ENCODE data around the gene RASAL1. TPM values are rescaled to one million over a fixed set of nuclear protein-coding genes. Genes with fewer than 3 reads are reported as not detected.
"Not testable (repeated sequence)": the region's sequence is repeated elsewhere in the genome, so short reads cannot be mapped to it uniquely, and the experiment has no call there.

RASAL1 gene
- total and polyA plus RNA-seq, 7 experiments from 2014 or later, result 0.19 to 2.1 (median 1.4) TPM

DNA sequence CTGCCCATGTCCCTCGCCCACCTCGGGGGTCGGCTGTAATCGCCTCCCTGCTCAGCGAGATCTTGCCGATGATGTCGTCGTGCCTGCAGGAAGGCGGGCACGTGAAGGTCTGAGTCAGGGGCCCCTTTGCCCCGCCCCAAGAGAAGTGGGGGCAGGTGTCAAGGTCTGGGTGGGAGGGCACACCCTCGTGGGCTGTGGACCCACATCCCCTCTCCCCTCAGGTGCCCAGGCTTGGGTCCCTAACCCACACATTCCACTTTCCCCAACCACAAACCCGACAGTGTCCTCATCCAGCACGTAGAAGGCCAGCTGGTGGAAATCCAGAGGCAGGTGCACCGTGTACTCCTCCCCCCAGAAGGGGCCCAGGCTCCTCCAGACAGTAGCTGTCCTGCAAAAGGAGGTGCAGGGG is 7.8 kb downstream of the RASAL1 start:
- H3K9me3 ChIP-seq (ENCODE audit: control insufficient read depth in 2 of 3, low read length in 3 of 3), result no peaks in the 10 kb centered on the region
- no peaks in the 10 kb centered on the region for H3K27me3 ChIP-seq (ENCODE audit: control insufficient read depth in 2 of 2, insufficient read depth in 2 of 2, low read length in 2 of 2)
- ChIA-PET CTCF (no interaction called here), POLR2A (interaction anchor here (0.5 kb wide), 1 partner anchor 868 kb away, joined by 3 read pairs; no protein-coding TSS in a partner anchor)
- Mint-ChIP-seq H3K36me3 (peaks cover 0 to 12% (median 6%) of the 10 kb centered on the region in 5 donors), H3K27ac (no peak overlapping the region), H3K9me3 (peaks cover 0 to 12% (median 5%) of the 10 kb centered on the region in 11 donors), H3K4me3 (no peak overlapping the region), H3K27me3 (peaks cover 0 to 4% (median 0%) of the 10 kb centered on the region in 5 donors), H3K4me1 (peaks cover 0 to 11% (median 7%) of the 10 kb centered on the region in 7 donors)
- H3K36me3 ChIP-seq (ENCODE audit: control insufficient read depth in 2 of 3, insufficient read depth in 3 of 3, low read length in 3 of 3), result no peaks in the 10 kb centered on the region
- intact Hi-C loops (cut with micrococcal nuclease), result no loop called here
- H3K4me3 ChIP-seq (ENCODE audit: low read length), result no peak overlapping the region
- ATAC-seq, result no peak
- no peak overlapping the region for H3K27ac ChIP-seq (ENCODE audit: low read depth, low read length)
- no peak for DNase-seq
- H3K4me1 ChIP-seq (ENCODE audit: control insufficient read depth in 2 of 2, insufficient read depth in 2 of 2, low read length in 2 of 2), result no peaks in the 10 kb centered on the region

DNA sequence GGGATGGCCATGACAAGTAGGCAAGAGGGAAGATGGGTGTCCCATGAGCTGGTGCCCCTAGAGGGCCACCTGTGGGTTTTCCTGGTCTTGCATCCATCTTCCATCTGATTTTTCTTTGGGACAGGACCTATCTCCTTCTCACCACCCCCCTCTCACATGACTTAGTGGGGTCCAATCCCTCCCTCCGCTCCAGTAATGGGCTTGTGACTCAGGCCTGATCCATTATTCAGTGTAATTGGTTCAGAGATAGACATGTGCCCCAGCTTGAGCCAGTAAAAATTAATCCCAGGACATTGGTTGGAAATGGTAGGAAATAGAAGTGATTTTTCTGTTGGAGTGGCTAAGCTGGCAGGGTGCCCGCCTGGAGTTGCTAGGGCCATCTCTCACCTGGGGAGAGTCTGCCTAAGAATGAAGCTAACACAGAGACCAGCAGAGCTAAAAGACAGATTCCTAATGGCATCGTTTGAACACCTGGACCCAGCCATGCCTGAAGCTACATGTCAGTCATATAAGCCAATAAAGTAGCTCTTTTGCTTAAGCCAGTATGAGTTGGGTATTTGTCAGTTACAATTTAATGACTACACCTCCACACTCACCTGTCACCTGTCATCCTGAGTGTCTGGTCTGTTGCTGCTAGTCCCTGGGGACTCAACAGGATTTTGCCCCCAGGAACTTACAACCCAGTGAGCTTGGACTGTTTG is 14.7 kb downstream of the RASAL1 start:
- H3K27me3 Mint-ChIP-seq, result no peaks in the 10 kb centered on the region
- peaks cover 0 to 13% (median 8%) of the 10 kb centered on the region in 5 donors for H3K36me3 Mint-ChIP-seq
- H3K4me3 Mint-ChIP-seq, result no peak overlapping the region
- no peaks in the 10 kb centered on the region for H3K27me3 ChIP-seq (ENCODE audit: control insufficient read depth in 2 of 2, insufficient read depth in 2 of 2, low read length in 2 of 2)
- ChIA-PET CTCF (no interaction called here), POLR2A (interaction anchor here (1.4 kb wide), 1 partner anchor 32 kb away, joined by 3 read pairs; no protein-coding TSS in a partner anchor)
- intact Hi-C loops (cut with micrococcal nuclease), result no loop called here
- H3K27ac ChIP-seq (ENCODE audit: low read depth, low read length), result no peak overlapping the region
- no peaks in the 10 kb centered on the region for H3K4me1 ChIP-seq (ENCODE audit: control insufficient read depth in 2 of 2, insufficient read depth in 2 of 2, low read length in 2 of 2)
- no peak overlapping the region for H3K27ac Mint-ChIP-seq
- no peak for ATAC-seq
- no peak for DNase-seq
- H3K4me1 Mint-ChIP-seq, result no peaks in the 10 kb centered on the region
- no peaks in the 10 kb centered on the region for H3K36me3 ChIP-seq (ENCODE audit: control insufficient read depth in 2 of 3, insufficient read depth in 3 of 3, low read length in 3 of 3)
- no peaks in the 10 kb centered on the region for H3K9me3 ChIP-seq (ENCODE audit: control insufficient read depth in 2 of 3, low read length in 3 of 3)
- no peak overlapping the region for H3K4me3 ChIP-seq (ENCODE audit: low read length)
- H3K9me3 Mint-ChIP-seq, result peaks cover 0 to 13% (median 6%) of the 10 kb centered on the region in 11 donors

DNA sequence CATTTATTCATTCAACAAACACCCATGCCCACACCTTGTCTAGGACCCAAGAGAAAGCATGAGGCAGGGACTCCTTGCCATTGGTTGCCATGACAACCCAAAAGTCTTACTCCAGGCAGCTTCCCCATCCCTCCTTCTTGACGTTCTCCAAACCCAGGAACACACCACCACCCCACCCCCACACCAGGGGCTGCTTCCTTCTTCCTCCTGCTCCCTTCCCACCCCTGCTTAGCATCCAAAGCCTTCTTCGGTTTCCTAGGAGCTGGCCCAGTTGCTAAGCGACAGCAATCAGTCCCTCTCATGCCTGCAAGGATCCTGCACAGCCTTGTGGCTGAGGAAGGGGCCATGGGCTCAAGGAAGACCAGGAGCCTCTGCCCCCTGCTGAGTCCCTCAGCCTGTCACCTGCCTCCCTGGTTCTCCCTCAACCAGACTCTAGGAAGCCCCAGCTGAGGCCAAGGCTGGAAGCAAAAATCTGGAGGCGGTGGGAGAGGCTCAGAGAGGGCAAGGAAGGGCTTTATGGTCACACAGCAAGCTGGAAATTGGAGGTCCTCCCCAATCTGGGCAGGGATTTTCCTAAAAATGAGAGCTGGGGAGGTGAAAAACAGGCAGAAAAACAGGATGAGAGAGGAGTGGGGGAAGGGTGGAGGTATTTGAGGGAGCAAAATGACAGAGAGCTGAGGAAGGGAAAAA is 15.4 kb downstream of the RASAL1 start:
- H3K4me3 ChIP-seq (ENCODE audit: low read length), result no peak overlapping the region
- H3K4me1 Mint-ChIP-seq, result no peaks in the 10 kb centered on the region
- ATAC-seq, result no peak
- ChIA-PET POLR2A (interaction anchor here (1.4 kb wide), 1 partner anchor 33 kb away, joined by 3 read pairs; no protein-coding TSS in a partner anchor), CTCF (no interaction called here)
- peaks cover 0 to 13% (median 8%) of the 10 kb centered on the region in 5 donors for H3K36me3 Mint-ChIP-seq
- H3K36me3 ChIP-seq (ENCODE audit: control insufficient read depth in 2 of 3, insufficient read depth in 3 of 3, low read length in 3 of 3), result no peaks in the 10 kb centered on the region
- H3K4me1 ChIP-seq (ENCODE audit: control insufficient read depth in 2 of 2, insufficient read depth in 2 of 2, low read length in 2 of 2), result no peaks in the 10 kb centered on the region
- H3K27ac ChIP-seq (ENCODE audit: low read depth, low read length), result no peak overlapping the region
- H3K9me3 ChIP-seq (ENCODE audit: control insufficient read depth in 2 of 3, low read length in 3 of 3), result no peaks in the 10 kb centered on the region
- H3K27ac Mint-ChIP-seq, result no peak overlapping the region
- H3K27me3 ChIP-seq (ENCODE audit: control insufficient read depth in 2 of 2, insufficient read depth in 2 of 2, low read length in 2 of 2), result no peaks in the 10 kb centered on the region
- no peaks in the 10 kb centered on the region for H3K27me3 Mint-ChIP-seq
- no peak overlapping the region for H3K4me3 Mint-ChIP-seq
- H3K9me3 Mint-ChIP-seq, result peaks cover 0 to 13% (median 6%) of the 10 kb centered on the region in 11 donors
- no peak for DNase-seq
- intact Hi-C loops (cut with micrococcal nuclease), result no loop called here

DNA sequence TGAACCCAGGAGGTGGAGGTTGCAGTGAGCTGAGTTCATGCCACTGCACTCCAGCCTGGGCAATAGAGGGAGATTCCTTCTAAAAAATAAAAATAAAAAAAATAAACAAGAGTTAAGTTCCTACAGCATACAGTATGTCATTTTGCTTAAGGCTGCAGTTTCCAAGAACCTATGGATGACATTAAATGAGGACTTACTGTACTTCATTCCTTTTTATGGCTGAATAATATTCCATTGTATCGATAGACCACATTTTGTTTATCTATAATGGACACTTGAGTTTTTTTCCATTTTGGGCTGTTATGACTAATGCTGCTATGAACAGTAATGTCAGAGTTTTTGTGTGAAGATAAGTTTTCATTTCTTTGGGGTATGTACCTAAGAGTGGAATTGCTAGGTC is 17.4 kb downstream of the RASAL1 start:
- H3K27me3 Mint-ChIP-seq, result no peaks in the 10 kb centered on the region
- ChIA-PET CTCF (interaction anchor here (0.6 kb wide), 2 partner anchors 188 to 994 kb away, joined by 3 read pairs; no protein-coding TSS in a partner anchor), POLR2A (interaction anchor here (0.6 kb wide), 1 partner anchor 16 kb away, joined by 3 read pairs; no protein-coding TSS in a partner anchor)
- ATAC-seq (no peak), DNase-seq (no peak)
- Histone ChIP-seq H3K4me1 (ENCODE audit: control insufficient read depth in 2 of 2, insufficient read depth in 2 of 2, low read length in 2 of 2) (no peaks in the 10 kb centered on the region), H3K27ac (ENCODE audit: low read depth, low read length) (no peak overlapping the region), H3K9me3 (ENCODE audit: control insufficient read depth in 2 of 3, low read length in 3 of 3) (no peaks in the 10 kb centered on the region), H3K4me3 (ENCODE audit: low read length) (no peak overlapping the region), H3K36me3 (ENCODE audit: control insufficient read depth in 2 of 3, insufficient read depth in 3 of 3, low read length in 3 of 3) (no peaks in the 10 kb centered on the region), H3K27me3 (ENCODE audit: control insufficient read depth in 2 of 2, insufficient read depth in 2 of 2, low read length in 2 of 2) (no peaks in the 10 kb centered on the region)
- no peaks in the 10 kb centered on the region for H3K4me1 Mint-ChIP-seq
- H3K9me3 Mint-ChIP-seq, result peaks cover 0 to 5% (median 3%) of the 10 kb centered on the region in 11 donors
- no peak overlapping the region for H3K27ac Mint-ChIP-seq
- intact Hi-C loops (cut with micrococcal nuclease), result no loop called here
- H3K36me3 Mint-ChIP-seq, result peaks cover 0 to 6% (median 5%) of the 10 kb centered on the region in 5 donors
- no peak overlapping the region for H3K4me3 Mint-ChIP-seq

DNA sequence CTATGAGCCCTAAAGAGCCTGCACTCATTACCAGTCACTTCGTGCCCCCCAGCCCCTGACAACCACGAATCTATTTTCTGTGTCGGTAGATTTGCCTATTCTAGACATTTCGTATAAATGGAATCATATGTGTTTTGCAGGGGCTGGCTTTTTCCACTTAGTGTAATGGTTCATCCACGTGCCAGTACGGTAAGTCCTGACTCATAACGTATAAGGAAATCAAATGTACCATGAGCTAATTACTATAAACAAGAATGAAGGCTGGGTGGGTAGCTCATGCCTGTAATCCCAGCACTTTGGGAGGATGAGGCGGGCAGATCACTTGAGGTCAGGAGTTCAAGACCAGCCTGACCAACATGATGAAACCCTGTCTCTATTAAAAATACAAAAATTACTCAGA is 17.9 kb downstream of the RASAL1 start:
- H3K27ac Mint-ChIP-seq; H3K27me3 ChIP-seq (ENCODE audit: control insufficient read depth in 2 of 2, insufficient read depth in 2 of 2, low read length in 2 of 2); H3K9me3 Mint-ChIP-seq; H3K4me1 ChIP-seq (ENCODE audit: control insufficient read depth in 2 of 2, insufficient read depth in 2 of 2, low read length in 2 of 2); H3K27ac ChIP-seq (ENCODE audit: low read depth, low read length); ATAC-seq; H3K27me3 Mint-ChIP-seq; intact Hi-C loops (cut with micrococcal nuclease); H3K4me3 Mint-ChIP-seq; H3K9me3 ChIP-seq (ENCODE audit: control insufficient read depth in 2 of 3, low read length in 3 of 3); H3K36me3 Mint-ChIP-seq; H3K4me3 ChIP-seq (ENCODE audit: low read length); H3K36me3 ChIP-seq (ENCODE audit: control insufficient read depth in 2 of 3, insufficient read depth in 3 of 3, low read length in 3 of 3); H3K4me1 Mint-ChIP-seq; DNase-seq: not testable (repeated sequence)
- POLR2A ChIA-PET, result interaction anchor here (0.6 kb wide), 1 partner anchor 16 kb away, joined by 3 read pairs; no protein-coding TSS in a partner anchor
- CTCF ChIA-PET, result interaction anchor here (0.6 kb wide), 2 partner anchors 187 to 994 kb away, joined by 3 read pairs; no protein-coding TSS in a partner anchor

DNA sequence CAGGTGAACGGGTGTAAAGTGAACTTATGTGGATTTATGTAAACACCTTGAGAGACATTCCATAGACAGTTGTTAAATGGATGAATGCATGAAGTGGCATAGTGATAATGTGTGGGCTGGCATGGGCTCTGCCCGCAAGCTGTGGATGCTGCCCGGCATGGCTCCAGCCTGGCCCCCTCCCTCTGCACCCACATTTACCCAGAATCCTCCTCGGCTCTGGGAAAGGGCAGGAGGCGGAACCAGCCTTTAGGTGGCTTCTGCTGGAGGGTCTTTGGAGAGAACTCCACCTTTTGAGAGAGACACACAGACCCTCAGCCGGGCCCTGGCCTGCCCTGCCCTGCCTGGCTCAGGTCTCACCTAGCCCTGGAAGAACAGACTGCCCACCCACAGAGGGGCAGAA is 18.7 kb downstream of the RASAL1 start:
- ChIA-PET CTCF (no interaction called here), POLR2A (no interaction called here)
- H3K4me1 ChIP-seq (ENCODE audit: control insufficient read depth in 2 of 2, insufficient read depth in 2 of 2, low read length in 2 of 2), result no peaks in the 10 kb centered on the region
- Mint-ChIP-seq H3K9me3 (peaks cover 0 to 2% (median 0%) of the 10 kb centered on the region in 11 donors), H3K27ac (no peak overlapping the region), H3K4me3 (no peak overlapping the region), H3K36me3 (no peaks in the 10 kb centered on the region), H3K4me1 (peaks cover 0 to 2% (median 0%) of the 10 kb centered on the region in 7 donors), H3K27me3 (peaks cover 0 to 3% (median 0%) of the 10 kb centered on the region in 5 donors)
- no peak overlapping the region for H3K4me3 ChIP-seq (ENCODE audit: low read length)
- DNase-seq (no peak), ATAC-seq (no peak)
- H3K9me3 ChIP-seq (ENCODE audit: control insufficient read depth in 2 of 3, low read length in 3 of 3), result no peaks in the 10 kb centered on the region
- intact Hi-C loops (cut with micrococcal nuclease), result no loop called here
- no peaks in the 10 kb centered on the region for H3K36me3 ChIP-seq (ENCODE audit: control insufficient read depth in 2 of 3, insufficient read depth in 3 of 3, low read length in 3 of 3)
- H3K27me3 ChIP-seq (ENCODE audit: control insufficient read depth in 2 of 2, insufficient read depth in 2 of 2, low read length in 2 of 2), result no peaks in the 10 kb centered on the region
- no peak overlapping the region for H3K27ac ChIP-seq (ENCODE audit: low read depth, low read length)

All from naive thymus-derived CD4-positive, alpha-beta T cell (primary cell).